ENCODE results near the gene HNF4A.

The HNF4A gene

DNA sequence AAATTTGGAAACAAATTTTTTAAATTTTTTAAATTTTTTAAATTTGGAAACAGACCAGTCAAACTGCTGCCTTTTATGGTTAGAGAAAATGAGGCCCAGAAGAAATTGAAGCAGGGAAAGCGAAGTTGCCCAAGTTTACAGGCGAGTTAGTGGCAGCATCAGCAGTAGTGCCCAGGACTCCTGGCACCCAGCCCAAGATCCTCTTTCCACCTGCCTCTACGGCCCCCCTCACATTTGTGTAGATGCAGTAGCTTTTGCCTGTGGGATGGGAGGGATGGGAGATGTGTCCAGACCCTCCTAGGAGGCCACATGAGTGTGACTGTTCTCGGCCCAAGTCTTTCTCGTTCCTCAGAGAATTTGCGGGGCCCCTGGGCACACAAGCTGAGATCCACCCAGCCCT is 49.8 kb downstream of the HNF4A start:
- no peak for DNase-seq

DNA sequence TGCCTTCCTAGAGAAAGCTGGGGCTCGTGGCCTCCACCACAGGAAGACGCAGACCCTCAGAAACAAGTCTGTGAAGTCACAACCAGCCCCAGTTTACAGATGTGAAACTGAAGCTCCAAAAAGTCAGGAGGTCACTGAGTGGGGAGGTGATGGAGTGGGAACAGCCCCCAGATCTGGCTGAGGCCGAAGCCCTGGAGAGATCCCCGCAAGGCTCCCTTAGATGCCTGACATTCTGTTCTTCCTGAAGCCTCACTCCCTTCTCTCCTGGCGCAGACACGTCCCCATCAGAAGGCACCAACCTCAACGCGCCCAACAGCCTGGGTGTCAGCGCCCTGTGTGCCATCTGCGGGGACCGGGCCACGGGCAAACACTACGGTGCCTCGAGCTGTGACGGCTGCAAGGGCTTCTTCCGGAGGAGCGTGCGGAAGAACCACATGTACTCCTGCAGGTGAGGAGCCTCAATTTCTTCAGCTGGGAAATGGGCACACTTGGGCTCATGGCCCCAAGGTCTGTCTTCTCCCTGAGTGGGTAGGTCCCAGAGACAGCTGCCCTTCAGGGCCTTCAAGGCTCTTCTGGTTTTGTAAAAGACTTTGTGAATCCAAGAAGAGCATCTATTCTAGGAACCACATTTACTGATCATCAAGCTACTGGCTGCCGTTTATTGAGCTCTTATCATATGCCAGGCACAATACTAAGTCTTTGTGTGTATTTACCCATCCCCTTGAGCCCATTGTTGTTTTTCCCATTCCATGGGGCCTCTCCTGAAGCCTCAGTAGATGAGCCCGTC is 50.5 kb downstream of the HNF4A start:
- DNase-seq: no peak

DNA sequence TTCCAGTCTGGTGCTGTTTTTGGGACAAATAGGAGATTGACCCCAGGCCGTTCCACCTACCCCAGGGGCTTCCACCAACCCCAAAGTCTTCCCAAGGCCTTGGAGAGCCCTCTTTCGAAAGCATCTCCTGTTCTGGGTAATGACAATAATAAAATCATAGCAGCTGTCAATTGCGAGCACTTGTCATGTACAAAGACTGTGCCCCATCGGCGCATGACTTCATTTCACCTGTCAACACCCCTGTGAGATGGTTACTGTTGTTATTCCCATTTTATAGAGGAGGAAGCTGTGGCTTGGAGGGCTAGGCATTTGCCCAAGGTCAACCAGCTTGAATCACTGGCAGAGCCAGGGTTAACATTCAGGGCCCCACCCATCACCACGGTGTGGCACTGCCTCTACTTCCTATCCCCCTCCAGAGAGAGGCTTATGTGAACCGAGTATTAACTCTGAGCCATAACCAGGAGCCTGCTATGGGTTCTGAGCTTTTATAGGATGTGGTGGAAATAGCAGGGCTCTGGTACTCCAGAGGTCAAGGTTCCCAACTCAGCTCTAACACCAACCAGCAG is 51.2 kb downstream of the HNF4A start:
- no peak for DNase-seq

DNA sequence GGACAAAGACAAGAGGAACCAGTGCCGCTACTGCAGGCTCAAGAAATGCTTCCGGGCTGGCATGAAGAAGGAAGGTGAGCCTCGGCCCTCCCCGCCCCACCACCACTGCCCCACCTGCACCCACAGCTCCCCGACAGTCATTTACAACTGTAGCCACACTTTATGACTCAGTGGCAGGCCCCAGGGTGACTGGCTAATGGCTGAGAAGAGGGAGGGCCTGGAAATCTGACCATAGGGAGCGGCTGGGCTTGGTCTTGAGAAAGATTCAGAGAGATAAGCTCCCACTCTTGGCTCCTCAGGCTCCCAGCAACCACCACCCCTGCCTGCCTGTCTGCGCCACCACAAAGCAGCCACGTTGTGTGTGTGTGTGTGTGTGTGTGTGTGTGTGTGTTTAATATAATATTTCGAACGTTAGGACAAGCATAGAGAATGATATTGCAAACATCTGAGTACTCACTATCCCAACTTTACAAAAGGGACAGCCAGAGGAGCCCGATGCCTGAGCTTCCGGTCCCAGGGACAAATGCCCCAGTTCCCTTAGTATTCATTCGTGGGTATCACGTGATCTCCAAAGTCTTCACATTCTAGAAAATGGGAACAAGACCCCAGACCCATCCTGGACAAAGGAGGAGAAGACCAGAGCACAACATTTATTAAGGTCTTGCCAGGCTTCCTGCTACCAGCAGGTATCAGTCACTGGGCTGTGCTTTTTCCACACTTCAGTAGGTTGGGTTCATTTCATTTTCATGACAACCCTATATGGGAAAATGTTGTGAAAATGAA is 52.1 kb downstream of the HNF4A start:
- no peak for DNase-seq

DNA sequence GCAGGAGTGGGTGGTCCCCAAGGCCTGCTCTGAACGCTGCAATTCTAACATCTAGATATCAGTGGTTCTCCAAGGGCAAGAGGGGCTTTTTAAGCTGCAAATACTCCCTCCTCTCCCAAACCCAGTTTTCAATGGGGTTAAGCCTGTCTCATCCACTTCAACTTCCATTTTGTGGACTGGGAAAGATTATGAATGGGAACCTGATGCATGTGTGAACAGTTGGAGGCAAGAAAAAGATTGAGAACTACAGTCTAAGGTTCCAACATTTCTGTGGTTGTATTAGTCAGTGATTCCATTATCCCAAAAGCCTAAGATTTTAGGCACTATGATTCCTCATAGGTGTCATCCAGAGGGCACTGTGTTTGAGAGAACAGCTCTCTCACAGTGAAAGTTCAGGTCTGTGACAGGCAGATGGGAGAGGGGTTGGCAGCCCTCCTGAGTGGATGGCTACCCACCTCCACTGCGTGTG is 53.7 kb downstream of the HNF4A start:
- DNase-seq: no peak

DNA sequence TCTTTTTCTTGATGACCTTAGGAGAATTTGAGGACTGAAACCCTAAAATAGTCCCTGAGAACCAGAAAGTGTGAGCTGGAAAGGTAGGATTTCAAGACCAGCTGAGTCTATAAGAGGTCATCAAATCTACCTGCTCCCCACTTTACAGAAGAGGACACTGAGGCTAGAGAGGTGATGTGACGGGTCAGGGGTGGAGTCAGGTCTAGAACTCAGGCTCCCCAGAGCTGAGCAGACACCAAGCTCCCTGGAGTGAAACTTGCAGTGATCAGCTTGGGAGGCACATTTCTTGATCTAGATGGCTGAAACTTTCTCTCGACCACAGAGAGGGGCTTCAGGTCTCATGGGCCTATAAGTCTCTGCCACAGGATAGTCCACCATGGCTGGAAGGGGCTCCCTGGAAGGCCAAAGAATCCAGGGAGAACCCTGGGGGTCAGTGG is 55.1 kb downstream of the HNF4A start:
- no peak for DNase-seq

DNA sequence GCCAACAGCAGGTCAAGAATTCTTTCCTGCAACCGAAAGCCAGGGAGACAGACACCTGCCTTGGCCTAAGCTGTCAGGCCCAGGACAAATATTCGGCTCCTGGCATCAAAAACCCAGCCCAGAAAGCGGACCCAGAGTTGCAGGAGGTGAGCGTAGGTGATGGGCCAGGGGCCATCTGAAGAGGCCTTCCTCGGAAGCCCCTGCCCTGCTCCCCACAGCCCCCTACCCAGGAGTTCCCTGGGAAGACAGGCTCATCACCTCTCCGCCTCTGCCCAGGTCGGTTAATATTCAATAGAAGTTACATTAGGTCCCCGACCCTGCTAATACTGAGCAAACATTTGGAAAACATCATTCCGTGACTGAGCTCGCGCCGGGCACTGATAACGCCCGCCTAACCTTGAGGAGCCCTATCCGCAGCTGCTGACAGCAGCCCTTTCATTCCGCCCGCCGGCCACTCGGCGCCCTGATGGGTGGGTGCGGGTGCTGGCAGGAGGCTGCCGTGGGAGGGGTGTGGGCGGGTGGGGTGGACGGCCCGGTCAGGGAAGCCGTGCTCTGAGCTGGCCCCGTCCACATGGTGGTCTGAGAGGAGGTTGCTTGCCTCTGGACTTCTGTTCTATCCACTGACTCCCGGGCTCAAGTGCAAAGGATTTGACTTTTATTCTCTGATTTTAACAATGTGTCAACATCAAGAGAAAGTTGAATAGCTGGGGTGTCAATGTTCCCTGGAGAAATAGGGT is 55.7 kb downstream of the HNF4A start:
- DNase-seq: no peak

DNA sequence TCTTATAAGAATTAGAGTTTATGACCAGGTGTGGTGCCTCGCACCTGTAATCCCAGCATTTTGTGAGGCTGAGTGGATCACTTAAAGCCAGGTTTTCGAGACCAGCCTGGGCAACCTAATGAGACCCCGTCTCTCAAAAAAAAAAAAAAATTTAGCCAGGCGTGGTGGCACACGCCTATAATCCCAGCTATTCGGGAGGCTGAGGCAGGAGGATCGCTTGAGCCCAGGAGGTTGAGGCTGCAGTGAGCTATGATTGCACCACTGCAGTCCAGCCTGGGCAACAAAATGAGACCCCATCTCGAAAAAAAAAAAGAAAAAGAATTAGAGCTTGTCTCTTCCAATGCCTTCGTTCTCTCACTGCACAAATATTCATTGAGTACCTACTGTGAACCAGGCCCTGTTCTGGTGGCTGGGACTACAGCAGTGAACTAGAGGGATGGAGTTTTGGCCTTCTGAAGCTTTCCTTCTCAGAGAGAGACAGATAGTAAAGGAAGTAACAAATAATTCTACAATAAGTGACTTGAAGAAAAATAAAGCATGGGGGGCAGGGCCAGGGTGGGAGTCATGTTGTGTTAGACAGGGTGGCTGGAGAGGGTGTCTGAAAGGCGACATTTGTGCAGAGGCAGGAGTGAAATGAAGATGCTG is 56.4 kb downstream of the HNF4A start:
- no peak for DNase-seq

DNA sequence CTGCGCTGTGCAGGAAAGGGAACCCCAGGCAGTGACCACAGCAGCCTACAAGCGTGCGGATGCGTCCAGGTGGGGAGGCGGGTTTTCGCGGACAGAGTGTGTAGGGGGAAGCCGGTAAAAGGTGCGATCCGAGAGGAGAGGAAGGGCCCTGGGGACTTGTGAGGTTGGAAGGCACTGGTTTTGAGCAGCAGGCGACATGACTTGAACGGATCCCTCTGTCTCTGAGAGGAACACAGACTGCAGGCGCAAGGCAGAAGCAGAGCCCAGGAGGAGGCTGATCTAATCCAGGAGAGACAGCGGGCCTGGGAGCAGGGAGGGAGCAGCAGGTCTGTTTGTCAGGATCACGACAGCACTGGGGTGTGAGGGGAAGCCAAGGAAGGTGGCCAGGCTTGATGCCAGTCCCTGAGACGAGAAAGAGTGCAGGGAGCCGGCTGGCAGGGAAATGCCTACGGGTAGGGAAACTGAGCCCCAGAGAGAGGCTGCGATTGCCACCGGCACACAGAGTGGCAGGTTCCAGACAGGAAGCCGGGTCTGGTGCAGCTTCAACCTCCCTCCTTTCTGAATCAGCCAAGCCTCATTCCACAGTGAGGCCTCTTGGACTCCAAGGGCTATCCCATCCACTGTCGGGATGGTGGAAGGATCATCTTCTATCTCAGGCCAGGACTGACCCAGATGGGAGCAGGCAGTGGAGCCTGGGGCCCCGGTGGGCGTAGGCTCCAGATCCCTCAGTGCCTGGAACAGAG is 57.1 kb downstream of the HNF4A start:
- no peak for DNase-seq

DNA sequence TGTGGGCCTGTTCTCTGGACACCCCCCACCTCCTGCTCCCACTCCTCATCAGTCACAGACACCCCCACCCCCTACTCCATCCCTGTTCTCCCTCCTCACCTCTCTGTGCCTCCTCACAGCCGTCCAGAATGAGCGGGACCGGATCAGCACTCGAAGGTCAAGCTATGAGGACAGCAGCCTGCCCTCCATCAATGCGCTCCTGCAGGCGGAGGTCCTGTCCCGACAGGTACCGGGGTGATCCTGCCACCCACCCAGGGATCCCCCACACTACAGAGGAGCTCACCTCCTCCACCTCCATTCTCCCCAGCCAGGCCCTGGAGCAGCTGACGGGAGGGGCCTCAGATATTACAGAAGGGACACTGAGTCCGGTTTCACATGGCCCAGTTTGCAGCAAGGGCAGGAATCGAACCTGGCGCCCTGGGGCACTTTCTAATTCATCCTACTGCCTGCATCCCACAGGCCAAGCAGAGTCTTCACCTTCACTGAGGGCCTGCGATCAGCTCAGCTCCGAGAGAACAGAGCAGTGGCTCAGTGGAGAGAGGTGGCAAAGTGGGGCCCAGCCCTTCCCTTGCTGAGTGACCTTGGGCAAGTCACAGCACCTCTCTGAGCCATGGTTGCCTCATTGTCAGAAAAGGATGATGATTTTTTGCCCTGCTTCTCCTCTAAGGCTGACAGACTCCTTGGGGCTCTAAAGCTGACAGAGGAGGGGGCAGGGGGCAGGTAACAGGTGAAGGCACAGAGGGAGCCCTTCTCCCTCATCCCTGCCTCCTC is 58.3 kb downstream of the HNF4A start:
- no peak for DNase-seq

DNA sequence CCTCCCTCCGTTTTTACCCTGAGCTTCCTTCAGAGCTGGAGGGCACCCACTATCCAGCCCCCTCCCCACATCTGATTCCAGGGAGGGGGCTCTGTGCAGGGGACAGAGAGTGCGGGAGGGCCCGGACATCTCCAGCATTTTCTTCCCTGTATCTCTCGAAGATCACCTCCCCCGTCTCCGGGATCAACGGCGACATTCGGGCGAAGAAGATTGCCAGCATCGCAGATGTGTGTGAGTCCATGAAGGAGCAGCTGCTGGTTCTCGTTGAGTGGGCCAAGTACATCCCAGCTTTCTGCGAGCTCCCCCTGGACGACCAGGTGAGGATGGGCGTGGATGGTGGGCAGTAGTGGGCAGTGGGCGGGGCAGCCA is 58.8 kb downstream of the HNF4A start:
- no peak for DNase-seq

DNA sequence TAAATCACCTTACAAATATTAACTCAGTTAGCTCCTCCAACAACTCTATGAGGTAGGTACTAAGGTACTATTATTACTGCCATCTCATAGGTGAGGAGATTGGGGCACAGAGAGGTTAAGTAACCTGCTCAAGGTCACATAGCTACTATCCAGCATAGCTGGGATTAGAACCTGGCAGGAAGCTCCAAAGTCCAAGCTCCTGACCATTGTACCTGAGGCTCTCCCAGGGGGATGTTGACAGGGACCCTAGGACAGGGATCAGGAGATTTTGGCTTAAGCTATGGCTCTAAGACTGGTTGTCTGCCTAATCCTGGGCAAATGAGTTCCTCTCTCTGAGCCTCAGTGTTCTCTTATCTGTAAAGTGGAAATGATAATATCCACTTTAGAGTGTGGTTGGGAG is 59.3 kb downstream of the HNF4A start:
- DNase-seq: no peak

DNA sequence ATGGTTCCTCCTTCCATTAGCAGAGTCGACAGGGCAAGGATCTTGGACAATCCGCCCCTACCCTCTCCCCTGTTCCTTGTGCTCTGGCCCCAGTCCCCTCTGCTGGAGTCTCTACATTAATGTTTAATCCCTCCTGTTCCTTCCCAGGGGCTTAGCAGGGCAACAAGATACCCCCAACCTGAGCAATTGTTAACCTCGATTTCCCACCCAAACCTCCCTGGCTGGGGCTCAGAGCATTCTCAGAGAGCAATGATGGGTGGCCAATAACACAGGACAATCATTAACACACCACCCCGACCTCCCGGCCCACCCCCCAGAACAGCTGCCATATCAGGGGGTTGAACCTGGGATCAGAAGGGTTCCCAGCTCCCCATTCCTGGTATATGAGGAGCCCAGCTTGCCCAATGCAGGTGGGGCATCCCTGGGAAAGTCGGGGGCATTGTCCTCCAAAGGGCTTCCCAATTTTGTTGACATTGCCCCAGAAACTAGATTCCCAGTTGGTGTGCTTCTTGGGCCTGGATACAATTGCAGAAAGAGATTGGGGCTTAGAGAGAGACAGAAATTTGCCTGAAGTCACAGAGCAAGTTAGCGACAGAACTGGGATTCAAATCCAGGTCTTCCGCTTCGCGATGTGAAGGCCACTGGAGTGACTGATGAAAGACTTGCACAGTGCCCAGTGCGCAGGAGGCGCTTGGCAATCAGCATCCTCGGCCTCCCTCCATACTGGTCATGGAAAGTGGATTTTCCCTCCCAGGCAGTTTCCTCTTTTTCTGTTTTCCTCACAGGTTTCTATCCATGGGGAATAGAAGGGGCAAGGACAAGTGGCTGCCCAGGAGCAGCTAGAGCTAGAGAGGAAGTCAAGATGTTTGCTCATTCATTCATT is 60.6 kb downstream of the HNF4A start:
- no peak for DNase-seq

DNA sequence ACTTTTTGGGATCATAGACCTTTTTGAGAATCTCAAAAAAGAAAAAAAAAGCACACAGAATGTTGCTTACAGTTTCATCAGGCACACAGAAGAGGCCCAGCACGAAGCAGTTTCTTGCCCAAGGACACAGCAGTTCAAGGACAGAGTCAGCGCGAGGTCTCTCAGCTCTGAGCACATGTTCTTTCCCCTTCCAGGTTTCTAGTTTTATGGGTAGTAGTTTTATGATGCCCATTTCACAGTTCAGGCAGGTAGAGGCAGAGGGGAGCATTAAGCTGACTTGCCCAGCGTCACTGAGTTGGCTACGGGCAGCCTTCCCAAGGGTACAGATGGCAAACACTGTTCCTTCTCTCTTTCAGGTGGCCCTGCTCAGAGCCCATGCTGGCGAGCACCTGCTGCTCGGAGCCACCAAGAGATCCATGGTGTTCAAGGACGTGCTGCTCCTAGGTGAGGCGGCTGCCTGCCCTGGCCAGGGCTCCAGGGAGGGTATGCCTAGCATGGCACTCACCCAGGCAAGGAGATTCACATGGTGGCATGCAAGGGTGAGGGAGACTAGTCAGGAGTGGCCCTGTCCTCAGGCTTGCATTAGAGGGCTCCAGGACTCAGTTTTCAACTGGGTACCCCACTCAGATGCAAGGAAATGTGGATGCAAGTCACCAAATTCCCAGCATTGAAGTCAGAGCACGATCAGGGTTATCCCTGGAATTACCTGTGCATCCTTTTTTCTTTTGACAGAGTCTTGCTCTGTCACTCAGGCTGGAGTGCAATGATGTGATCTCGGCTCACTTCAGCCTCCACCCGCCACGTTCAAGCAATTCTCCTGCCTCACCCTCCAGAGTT is 62.8 kb downstream of the HNF4A start:
- no peak for DNase-seq

DNA sequence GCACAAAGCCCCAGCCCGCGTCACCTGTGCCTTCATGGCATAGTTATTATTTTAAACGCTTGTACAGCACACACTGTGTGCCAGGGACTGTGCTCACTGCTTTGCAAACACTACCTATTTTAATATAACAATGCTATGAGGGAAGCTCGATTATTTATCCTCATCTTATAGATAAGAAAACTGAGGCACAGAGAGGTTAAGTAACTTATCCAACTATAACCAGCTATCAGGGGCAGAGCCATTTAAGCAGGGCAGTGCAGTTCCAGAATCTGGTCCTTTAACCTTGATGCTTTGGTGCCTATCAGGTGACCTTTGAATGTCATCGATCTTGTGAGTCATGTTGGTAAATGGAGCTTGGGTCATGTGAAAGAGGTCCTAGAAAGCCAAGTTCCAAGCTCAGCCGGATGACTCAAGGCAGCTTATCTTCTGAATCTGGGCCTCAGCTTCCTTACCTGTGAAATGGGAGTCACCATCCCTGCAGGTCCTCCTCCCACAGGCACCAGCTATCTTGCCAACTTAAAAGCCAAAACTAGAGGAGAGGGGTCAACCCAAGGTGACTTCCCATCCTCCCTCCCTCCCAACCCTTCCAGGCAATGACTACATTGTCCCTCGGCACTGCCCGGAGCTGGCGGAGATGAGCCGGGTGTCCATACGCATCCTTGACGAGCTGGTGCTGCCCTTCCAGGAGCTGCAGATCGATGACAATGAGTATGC is 63.8 kb downstream of the HNF4A start:
- no peak for DNase-seq

DNA sequence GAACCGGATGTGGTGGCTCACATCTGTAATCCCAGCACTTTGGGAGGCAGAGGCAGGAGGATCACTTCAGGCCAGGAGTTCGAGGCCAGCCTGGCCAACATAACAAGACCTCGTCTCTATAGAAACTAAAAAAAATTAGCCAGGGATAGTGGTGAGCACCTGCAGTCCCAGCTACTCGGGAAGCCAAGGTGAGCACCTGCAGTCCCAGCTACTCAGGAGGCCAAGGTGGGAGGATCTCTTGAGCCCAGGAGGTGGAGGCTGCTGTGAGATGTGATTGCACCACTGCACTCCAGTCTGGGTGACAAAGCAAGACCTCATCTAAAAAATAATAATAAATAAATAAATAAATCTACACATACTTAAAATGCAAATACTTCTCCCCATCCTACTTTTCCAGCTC is 65.0 kb downstream of the HNF4A start:
- no peak for DNase-seq

DNA sequence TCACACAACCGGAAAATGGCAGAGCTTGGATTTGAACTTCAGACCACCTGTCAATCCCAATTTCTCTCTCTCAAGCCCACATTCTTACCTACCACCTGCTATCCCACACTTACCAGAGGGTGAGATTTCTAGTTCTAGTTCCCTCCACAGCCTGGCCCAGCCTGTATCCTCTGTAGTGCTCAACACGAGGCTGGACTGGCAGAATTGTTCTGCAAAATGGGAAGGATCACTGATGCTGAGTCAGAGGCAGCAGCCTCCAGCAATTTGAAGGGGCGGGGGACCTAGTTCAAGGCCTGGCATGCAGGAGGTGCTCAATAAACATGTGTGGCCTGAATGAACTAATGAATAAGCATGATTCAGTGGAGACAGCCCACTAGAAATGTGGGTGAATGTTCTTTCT is 66.6 kb downstream of the HNF4A start:
- no peak for DNase-seq

Data from hypothalamus (tissue), 51 donors.